ENCODE results near the gene POLR2I.

The POLR2I gene

GRCh38 chr19:36067681-36068080, 47.0 kb downstream of the POLR2I start:
- Mint-ChIP-seq H3K9me3 (peaks cover 3% of the 10 kb centered on the region), H3K4me3 (no peak overlapping the region), H3K27ac (no peak overlapping the region), H3K4me1 (peaks cover 5% of the 10 kb centered on the region), H3K27me3 (ENCODE audit: low read depth) (no peaks in the 10 kb centered on the region), H3K36me3 (ENCODE audit: low read depth) (peaks cover 34% of the 10 kb centered on the region)
- TF ChIP-seq CTCF (IDR thresholded peaks at IDR 0.05; ENCODE audit: unreplicated experiment in 3 of 3), result no peak

DNA sequence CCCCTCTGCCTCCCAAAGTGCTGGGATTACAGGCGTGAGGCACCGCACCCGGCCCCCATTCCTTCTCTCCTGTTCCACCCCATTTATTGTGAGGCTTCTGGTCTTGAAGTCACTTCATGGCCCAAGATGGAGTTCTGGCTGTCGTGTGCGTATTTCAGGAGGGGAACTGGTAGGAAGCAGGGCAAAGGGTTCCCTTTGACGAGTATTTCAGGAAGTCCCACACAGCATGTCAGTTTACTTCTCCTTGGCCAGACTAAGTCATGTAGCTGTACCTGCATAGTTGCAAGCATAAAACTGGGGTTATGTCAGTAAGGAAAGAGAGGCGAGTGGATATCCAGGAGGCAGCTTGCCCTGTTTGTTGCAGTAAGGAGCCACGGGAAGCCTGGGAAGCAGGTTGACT, 49.8 kb downstream of the POLR2I start:
- Mint-ChIP-seq H3K36me3 (ENCODE audit: low read depth) (peaks cover 25% of the 10 kb centered on the region), H3K4me3 (no peak overlapping the region), H3K27me3 (ENCODE audit: low read depth) (no peaks in the 10 kb centered on the region), H3K4me1 (peaks cover 10% of the 10 kb centered on the region), H3K27ac (no peak overlapping the region), H3K9me3 (no peaks in the 10 kb centered on the region)
- no peak for TF ChIP-seq CTCF (IDR thresholded peaks at IDR 0.05; ENCODE audit: unreplicated experiment in 3 of 3)

All from nephron (organoid).